GM21825 (cell line): ENCODE measurements around the gene USHBP1.

Experiments used
- ATAC-seq: cut with Tn5 transposase; IDR thresholded peaks from one replicate; pipeline ENCODE4 v1.9.1; 2021; ENCODE audit warnings: mild to moderate bottlenecking, moderate library complexity; ENCODE audit not compliant: unreplicated experiment

USHBP1 gene

GRCh38 chr19:17242431-17243208 is 21.9 kb downstream of the USHBP1 start:
- ATAC-seq: no peak

GRCh38 chr19:17240826-17241399 is 23.6 kb downstream of the USHBP1 start:
- ATAC-seq: no peak

- no peak for ATAC-seq
Observed at GRCh38 chr19:17240062-17240752, 24.3 kb downstream of the USHBP1 start.

DNA sequence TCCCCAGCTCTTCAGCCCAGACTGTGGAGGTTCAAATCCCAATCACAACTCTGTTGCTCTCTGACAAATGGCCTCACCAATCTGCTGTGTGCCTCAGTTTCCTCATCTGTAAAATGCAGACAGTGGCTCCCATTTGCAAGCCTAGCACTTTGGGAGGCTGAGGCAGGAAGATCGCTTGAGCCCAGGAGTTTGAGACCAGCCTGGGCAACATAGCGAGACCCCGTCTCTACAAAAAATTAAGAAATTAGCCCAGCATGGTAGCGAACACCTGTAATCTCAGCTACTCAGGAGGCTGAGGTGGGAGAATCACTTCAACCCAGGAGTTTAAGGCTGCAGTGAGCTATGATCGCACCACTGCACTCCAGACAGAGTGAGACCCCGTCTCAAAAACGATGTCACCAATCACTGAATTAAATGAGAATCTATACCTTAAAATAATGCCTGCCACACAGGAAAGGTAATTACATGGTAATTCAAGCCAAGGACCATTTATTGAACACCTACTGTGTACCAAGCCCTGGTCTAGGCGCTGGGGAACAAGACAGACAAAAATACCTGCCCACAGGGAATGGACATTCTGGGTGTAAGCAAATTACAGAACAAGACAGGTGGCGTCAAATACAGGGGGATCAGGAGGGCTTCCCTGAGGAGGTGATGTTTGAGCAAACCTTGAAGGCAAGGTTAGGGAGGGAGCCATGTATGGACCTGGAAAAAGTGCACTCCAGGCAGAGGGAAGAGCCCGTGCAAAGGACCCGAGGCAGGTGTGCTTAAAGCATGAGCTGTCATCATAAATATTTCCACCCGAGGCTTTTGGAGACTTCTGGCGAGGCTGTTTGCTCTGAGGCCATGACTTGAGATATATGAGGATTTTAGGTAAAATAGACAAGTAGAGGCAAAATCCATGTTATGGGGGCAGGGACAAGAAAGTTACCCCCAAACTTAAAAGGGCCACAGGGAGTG is 26.5 kb downstream of the USHBP1 start:
- no peak for ATAC-seq

- ATAC-seq: no peak
Observed at GRCh38 chr19:17236811-17237543, 27.6 kb downstream of the USHBP1 start.

- ATAC-seq: no peak
Observed at GRCh38 chr19:17235971-17236777, 28.4 kb downstream of the USHBP1 start.

DNA sequence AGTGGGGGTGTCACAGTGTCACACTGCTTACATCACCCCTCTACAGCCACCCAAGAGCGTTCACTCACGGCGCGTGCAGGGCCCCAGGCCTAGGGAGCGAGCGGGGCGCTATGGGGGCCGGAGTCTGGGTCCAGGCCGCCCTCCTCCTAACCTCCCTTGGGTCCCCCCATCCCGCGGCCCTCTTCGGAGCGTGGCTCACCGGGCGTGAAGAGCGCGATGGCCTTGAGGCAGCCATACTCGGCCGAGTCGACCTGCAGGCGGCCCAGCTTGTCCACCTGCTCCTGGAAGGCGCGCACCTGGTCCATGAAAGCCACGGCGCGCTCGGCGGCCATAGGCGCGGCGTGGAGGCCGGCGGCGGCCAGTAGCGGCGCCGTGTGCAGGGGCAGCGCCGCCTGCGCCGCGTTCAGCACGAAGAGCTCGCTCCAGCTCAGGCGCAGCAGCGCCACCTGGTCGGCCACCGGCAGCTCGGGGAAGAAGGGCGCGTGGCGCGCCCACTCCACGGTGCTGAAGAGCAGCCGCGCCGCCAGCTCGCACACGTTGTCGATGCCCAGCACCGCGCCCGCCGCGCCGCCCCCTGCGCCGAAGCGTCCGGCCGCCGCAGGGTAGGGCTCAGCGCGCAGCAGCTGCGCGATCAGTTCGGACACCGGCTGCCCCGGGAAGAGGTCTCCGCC is 29.1 kb downstream of the USHBP1 start:
- peak; percentile 62 for ATAC-seq

DNA sequence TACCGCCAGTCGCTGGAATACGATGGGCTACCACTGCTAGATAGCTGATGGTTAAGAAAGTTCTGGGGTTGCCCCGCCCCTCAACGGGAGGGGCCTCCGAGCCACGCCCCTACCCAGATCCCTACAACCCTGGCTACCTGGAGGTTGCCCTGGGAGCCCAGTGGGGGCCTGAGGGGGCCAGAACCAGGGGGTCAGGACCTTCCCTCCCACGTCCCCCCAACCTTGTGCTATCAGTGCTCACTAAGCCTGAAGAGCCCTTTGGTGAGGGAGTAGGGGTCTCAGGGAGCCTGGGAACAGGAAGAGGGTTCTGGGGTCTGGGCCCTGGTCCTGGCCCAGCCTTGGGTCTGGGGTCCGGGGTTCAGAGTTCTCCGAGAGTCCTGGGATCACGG is 29.6 kb downstream of the USHBP1 start:
- peak; percentile 30 for ATAC-seq

- ATAC-seq: no peak
Observed at GRCh38 chr19:17232258-17232657, 32.3 kb downstream of the USHBP1 start.

- ATAC-seq: no peak
Observed at GRCh38 chr19:17229890-17230289, 34.7 kb downstream of the USHBP1 start.

- ATAC-seq: no peak
Observed at GRCh38 chr19:17227798-17228367, 36.7 kb downstream of the USHBP1 start.

GRCh38 chr19:17226002-17226933 is 38.3 kb downstream of the USHBP1 start, which contains the start of gene OCEL1:
TSS of gene OCEL1 (plus strand) at chr19:17226226. CDS start at chr19:17226248, 22 bp downstream.
- peak; percentile 82 for ATAC-seq

DNA sequence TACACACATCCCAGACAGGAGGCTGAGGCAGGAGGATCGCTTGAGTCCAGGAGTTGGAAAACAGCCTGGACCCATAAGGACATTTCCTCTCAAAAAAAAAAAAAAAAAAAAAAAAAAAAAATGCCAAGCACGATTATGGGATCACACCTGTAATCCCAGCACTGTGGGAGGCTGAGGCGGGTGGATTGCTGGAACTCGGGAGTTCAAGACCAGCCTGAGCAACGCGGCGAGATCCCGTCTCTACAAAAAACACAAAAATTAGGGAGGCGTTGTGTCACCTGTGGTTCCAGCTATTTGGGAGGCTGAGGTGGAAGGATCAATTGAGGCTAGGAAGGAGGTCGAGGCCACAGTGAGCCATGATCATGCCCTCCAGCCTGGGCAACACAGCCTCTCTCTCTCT is 39.5 kb downstream of the USHBP1 start:
- no peak for ATAC-seq

GRCh38 chr19:17220207-17220758 is 44.3 kb downstream of the USHBP1 start:
- no peak for ATAC-seq

GRCh38 chr19:17219286-17219685 is 45.3 kb downstream of the USHBP1 start:
- no peak for ATAC-seq

- ATAC-seq: no peak
Observed at GRCh38 chr19:17216058-17216670, 48.4 kb downstream of the USHBP1 start.
